ENCODE data around the gene PDE4DIP.
"Not testable (repeated sequence)": the region's sequence is repeated elsewhere in the genome, so short reads cannot be mapped to it uniquely, and the experiment has no call there.

The PDE4DIP gene

DNA sequence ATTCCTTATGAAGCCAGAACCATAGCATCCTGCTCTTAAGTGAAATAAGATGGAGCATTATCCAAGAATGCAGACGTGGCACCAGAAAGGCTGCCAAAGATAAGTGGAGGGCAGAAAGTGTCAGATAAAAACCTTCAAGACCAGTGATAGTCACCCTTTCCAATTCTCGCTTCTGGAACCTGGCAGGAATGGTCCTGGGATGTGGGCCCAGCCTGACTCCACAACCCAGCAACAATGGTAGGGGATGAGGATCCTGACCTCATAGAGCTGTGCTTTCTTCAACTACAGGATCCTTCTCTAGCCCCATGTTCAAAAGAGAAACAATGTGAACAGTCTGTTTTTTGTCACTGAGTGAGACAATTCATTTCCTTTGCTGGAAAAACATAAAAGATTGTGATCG is 145.2 kb downstream of the PDE4DIP start:
- not testable (repeated sequence) for DNase-seq

DNA sequence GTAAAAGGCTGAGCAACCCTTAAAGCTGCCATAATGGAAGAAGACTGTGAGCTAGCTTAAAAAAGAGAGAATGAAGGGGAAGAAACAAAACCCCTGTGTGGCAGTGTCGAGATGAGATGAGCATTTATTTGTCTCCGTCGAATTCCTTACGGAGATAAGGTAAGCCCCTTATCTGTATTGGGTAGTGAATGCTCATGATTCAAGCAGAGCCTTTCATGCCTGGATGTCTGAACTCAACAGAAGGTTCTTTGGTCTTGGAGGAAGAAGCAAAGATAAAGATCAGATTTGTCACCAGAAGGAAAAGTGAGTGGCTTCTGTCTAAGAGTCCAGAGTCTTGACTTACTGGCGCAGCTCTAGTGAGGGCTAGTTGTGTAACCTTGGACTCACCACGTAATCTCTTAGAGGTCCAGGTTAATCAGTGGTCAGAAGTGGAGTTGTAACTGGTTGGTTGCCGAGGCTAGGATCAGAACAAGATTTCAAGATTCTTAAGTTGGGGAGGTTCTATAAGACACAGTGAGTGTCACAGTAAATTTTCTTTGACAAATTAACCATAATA is 146.1 kb downstream of the PDE4DIP start:
- DNase-seq, result not testable (repeated sequence)

GRCh38 chr1:148991818-148992217 is 147.6 kb downstream of the PDE4DIP start:
- DNase-seq, result not testable (repeated sequence)

- DNase-seq, result not testable (repeated sequence)
These were observed 148.1 kb downstream of the PDE4DIP start for GRCh38 chr1:148992364-148992763.

GRCh38 chr1:148996449-148997224 is 152.4 kb downstream of the PDE4DIP start:
- not testable (repeated sequence) for DNase-seq

GRCh38 chr1:148997405-148997804 is 153.2 kb downstream of the PDE4DIP start:
- not testable (repeated sequence) for DNase-seq

DNA sequence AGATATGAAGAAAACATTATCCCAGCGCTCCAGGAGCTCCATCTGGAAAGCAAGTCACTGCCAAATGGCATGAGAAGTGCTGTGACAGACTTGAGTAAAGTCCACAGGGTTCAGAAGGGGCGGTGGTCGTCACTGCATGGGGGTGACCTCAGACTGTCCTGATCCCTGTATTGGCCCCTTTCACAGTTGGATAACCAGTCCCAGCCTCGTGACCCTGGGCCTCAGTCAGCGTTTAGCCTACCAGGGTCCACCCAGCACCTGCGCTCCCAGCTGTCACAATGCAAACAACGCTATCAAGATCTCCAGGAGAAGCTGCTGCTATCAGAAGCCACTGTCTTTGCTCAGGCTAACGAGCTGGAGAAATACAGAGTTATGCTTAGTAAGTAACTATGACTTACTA is 158.4 kb downstream of the PDE4DIP start:
- DNase-seq, result not testable (repeated sequence)

DNA sequence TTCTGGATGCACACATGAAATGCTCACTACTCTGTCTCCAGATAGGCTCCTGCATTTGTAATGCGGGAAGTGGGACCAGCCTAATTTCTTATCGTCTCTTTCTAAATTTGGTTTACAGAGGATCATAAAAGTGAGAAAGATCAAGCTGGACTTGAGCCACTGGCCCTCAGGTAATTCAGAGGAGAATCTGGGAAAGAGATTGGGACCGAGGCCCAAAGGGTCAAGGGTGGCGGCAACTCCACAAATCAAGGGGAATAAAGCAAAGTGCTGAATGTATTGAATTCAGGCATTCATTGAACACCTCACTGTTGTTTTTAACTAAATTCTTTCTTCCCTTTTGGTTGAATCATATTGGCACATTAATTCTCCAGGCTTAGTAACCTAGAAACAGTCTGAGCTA is 164.1 kb downstream of the PDE4DIP start:
- not testable (repeated sequence) for DNase-seq

DNA sequence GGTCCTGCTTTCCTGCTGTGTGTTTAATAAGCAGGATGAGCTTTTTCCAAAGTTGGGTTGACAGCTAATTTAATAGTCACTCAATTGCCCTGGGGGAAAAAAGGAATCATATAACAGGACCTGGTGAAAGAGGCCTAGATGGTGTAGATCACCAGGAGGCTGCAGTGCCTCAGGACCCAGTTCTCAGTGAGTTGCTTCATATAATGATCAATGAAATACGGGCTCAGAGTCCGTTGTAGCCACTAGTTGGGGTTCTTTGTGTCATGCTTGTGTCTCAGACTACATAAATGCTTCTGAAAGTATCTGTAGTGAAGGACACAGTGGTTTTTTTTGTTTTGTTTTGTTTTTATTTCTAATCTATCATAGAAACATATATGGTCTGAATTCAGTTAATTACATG is 164.5 kb downstream of the PDE4DIP start:
- not testable (repeated sequence) for DNase-seq

- not testable (repeated sequence) for DNase-seq
These were observed 165.5 kb downstream of the PDE4DIP start for GRCh38 chr1:149009761-149010160.

DNA sequence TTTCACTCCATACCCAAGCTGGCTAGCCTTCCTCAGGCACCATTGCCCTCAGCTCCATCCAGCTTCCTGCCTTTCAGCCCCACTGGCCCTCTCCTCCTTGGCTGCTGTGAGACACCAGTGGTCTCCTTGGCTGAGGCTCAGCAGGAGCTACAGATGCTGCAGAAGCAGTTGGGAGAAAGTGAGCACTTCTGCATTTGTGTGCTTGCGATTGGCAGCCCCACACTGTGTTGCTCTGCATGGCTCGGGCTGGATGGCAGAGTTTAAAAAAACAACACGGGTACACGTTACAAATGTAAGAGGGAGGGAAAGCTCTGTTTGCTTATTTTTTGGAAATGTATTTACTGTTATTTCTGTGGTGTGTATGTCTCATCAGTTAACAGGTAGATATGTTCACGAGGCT is 168.4 kb downstream of the PDE4DIP start:
- DNase-seq, result not testable (repeated sequence)

- not testable (repeated sequence) for DNase-seq
These were observed 169.3 kb downstream of the PDE4DIP start for GRCh38 chr1:149013513-149013912.

DNA sequence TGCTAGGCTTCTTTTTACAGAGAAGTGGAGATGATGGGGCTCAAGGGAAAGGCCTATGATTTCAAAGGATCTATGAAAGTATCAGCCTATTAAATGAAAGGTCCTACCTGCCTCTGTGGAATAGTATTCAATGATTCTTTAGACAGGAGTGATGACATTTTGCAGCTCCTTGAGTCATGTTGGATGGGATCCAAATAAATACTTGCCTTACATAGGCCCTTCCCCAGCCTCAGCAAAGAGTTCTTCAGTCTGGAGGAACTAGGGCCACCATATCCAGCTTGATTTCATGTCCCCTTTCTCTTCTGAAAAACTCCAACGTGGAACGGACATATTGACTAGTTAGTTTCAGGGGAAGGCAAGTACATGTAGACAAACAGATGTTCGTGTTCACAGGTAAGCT is 171.3 kb downstream of the PDE4DIP start:
- not testable (repeated sequence) for DNase-seq

DNA sequence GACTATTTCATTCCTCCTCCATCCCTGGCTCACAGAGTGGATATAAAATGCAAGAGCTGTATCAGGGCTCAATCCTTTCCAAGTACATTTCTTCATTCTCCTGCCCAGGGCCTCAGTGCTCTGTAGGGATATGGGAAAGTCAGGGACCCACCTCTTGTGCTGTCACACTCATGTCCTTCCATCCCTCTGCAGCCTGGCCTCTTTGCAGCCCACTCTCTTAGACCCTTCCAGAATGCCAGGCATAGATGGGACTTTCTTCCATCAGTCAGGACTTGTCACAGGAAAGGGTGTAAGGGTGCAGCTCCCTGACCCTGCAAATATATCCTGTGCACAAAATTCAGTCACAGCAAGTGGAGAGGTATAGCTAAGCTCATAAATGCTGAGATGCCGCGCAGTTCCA is 172.4 kb downstream of the PDE4DIP start:
- DNase-seq, result not testable (repeated sequence)

- DNase-seq, result not testable (repeated sequence)
These were observed 174.3 kb downstream of the PDE4DIP start for GRCh38 chr1:149018577-149018976.

GRCh38 chr1:149024327-149024726 is 180.1 kb downstream of the PDE4DIP start:
- not testable (repeated sequence) for DNase-seq

- DNase-seq, result not testable (repeated sequence)
These were observed 189.7 kb downstream of the PDE4DIP start for GRCh38 chr1:149033916-149034315.

- DNase-seq, result not testable (repeated sequence)
These were observed 198.8 kb downstream of the PDE4DIP start for GRCh38 chr1:149043056-149043455.

GRCh38 chr1:149064611-149065010 is 220.4 kb downstream of the PDE4DIP start:
- DNase-seq, result not testable (repeated sequence)

- not testable (repeated sequence) for DNase-seq
These were observed 231.4 kb downstream of the PDE4DIP start for GRCh38 chr1:149075505-149076127.
